ENCODE results near the gene DERL2. TPM values are rescaled to one million over a fixed set of nuclear protein-coding genes. Genes with fewer than 3 reads are reported as not detected.

DERL2 gene
- total and polyA plus RNA-seq, 8 donors, result 5.8 to 65.4 (median 43.7) TPM

DNA sequence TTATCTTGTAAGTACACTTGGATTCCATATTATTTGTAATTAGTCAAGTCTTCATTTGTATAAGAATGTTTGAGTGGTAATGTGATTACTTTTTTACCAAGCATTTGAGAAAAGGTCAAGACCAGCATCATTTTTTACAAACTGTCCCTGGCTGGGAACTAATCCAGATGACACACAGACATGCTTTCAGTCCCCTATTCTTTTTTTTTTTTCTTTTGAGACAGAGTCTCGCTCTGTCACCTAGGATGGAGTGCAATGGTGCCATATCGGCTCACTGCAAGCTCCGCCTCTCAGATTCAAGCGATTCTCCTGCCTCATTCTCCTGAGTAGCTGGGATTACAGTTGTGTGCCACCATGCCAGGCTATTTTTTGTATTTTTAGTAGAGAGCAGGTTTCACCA lies 4.5 kb downstream of the DERL2 start:
- H3K36me3 ChIP-seq, result peaks cover 40 to 84% (median 80%) of the 10 kb centered on the region in 4 donors
- H3K9me3 ChIP-seq, result no peaks in the 10 kb centered on the region
- DNase-seq, result no peak
- 89 to 99% (median 97%) methylated on average over 4 of the region's 4 CpGs for WGBS, 5 donors
- no peaks in the 10 kb centered on the region for H3K27me3 ChIP-seq
- peaks cover 9 to 44% (median 27%) of the 10 kb centered on the region in 4 donors for H3K4me1 ChIP-seq
- TF ChIP-seq POLR2AphosphoS5 (IDR thresholded peaks at IDR 0.05), result no peak
- TF ChIP-seq EP300 (IDR thresholded peaks at IDR 0.05), result no peak
- TF ChIP-seq, protein P1, sequence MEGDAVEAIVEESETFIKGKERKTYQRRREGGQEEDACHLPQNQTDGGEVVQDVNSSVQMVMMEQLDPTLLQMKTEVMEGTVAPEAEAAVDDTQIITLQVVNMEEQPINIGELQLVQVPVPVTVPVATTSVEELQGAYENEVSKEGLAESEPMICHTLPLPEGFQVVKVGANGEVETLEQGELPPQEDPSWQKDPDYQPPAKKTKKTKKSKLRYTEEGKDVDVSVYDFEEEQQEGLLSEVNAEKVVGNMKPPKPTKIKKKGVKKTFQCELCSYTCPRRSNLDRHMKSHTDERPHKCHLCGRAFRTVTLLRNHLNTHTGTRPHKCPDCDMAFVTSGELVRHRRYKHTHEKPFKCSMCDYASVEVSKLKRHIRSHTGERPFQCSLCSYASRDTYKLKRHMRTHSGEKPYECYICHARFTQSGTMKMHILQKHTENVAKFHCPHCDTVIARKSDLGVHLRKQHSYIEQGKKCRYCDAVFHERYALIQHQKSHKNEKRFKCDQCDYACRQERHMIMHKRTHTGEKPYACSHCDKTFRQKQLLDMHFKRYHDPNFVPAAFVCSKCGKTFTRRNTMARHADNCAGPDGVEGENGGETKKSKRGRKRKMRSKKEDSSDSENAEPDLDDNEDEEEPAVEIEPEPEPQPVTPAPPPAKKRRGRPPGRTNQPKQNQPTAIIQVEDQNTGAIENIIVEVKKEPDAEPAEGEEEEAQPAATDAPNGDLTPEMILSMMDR (IDR thresholded peaks at IDR 0.05), result no peak
- no peak for TF ChIP-seq POLR2A (IDR thresholded peaks at IDR 0.05)
- intact Hi-C loops (cut with DNase I; ENCODE audit: low total_unique reads), result no loop called here
- no peak overlapping the region for H3K27ac ChIP-seq
- no peak overlapping the region for H3K4me3 ChIP-seq

DNA sequence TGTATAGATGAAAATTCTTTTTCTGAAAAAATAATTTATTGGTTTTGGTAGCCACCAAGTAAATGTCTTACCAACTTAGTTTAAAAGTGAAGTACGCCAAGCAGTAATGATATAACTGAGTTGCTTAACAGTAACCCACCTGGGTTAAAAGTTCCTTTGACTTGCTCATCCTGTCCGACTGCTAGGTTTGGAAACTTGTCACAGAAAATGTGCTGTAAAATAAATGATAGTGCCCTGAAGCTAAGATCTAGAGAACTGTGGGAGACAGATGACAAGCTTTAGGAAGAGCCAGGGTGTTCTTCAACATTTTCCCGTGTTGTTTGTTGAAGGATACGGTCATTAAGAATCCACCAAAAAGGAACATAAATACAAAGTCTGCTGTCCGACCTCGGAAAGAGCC lies 5.0 kb downstream of the DERL2 start:
- no peaks in the 10 kb centered on the region for H3K9me3 ChIP-seq
- no peak for DNase-seq
- peaks cover 9 to 44% (median 27%) of the 10 kb centered on the region in 4 donors for H3K4me1 ChIP-seq
- H3K4me3 ChIP-seq, result no peak overlapping the region
- TF ChIP-seq, protein P1 (IDR thresholded peaks at IDR 0.05), result no peak
- TF ChIP-seq POLR2AphosphoS5 (IDR thresholded peaks at IDR 0.05), result no peak
- TF ChIP-seq EP300 (IDR thresholded peaks at IDR 0.05), result no peak
- no peak for TF ChIP-seq POLR2A (IDR thresholded peaks at IDR 0.05)
- intact Hi-C loops (cut with DNase I; ENCODE audit: low total_unique reads), result no loop called here
- no peaks in the 10 kb centered on the region for H3K27me3 ChIP-seq
- H3K36me3 ChIP-seq, result peaks cover 40 to 89% (median 85%) of the 10 kb centered on the region in 4 donors
- 78 to 88% (median 85%) methylated on average over 6 of the region's 6 CpGs for WGBS, 5 donors
- H3K27ac ChIP-seq, result no peak overlapping the region

DNA sequence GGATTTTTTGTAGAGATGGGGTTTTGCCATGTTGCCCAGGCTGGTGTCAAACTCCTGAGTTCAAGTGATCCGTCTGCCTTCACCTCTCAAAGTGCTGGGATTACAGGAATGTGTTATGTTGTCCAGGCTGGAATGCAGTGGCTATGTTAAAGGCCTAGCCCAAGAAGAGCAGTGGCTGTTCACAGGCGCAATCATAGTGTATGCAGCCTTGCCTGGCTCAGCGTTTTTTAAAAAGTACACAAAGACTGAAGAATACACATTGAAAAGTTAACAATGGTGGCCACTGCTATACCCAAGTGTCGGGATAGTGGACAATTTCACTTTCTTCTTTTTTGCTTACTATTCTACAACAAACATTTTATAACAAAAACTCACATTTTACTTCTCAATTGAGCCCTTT lies 7.0 kb downstream of the DERL2 start:
- Histone ChIP-seq H3K36me3 (peaks cover 48 to 100% (median 97%) of the 10 kb centered on the region in 4 donors), H3K27me3 (no peaks in the 10 kb centered on the region), H3K4me1 (peaks cover 0 to 27% (median 8%) of the 10 kb centered on the region in 4 donors), H3K9me3 (no peaks in the 10 kb centered on the region), H3K27ac (no peak overlapping the region), H3K4me3 (no peak overlapping the region)
- intact Hi-C loops (cut with DNase I; ENCODE audit: low total_unique reads), result no loop called here
- TF ChIP-seq, protein P1 (IDR thresholded peaks at IDR 0.05), result no peak
- no peak for TF ChIP-seq POLR2AphosphoS5 (IDR thresholded peaks at IDR 0.05)
- TF ChIP-seq POLR2A (IDR thresholded peaks at IDR 0.05), result no peak
- no peak for TF ChIP-seq EP300 (IDR thresholded peaks at IDR 0.05)
- WGBS, 5 donors, result 93 to 100% (median 94%) methylated on average over 4 of the region's 4 CpGs
- DNase-seq, result no peak

DNA sequence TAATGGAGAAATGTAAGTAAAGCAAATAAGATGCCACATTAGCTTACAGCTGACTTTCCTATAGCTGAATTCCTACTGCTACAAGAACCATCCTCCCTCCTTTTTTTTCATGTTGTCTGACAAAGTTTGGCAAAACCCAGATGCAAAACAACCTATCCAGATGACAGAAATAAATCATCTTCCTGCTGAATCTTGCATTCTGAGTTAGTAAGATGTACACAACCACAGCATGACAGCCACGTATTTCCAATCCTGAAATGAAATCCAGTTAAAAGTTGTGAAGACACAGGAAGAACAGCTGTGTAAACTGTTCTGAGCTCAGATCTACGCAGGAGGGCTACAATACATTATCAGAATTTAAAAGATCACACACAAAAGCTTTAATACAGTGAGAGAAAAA lies 12.1 kb downstream of the DERL2 start:
- no peak overlapping the region for H3K4me3 ChIP-seq
- no peak for DNase-seq
- peaks cover 31 to 77% (median 73%) of the 10 kb centered on the region in 4 donors for H3K36me3 ChIP-seq
- TF ChIP-seq POLR2A (IDR thresholded peaks at IDR 0.05), result no peak
- no peak for TF ChIP-seq POLR2AphosphoS5 (IDR thresholded peaks at IDR 0.05)
- TF ChIP-seq EP300 (IDR thresholded peaks at IDR 0.05), result no peak
- TF ChIP-seq, protein P1 (IDR thresholded peaks at IDR 0.05), result no peak
- intact Hi-C loops (cut with DNase I; ENCODE audit: low total_unique reads), result no loop called here
- 90 to 97% (median 94%) methylated on average over 2 of the region's 2 CpGs for WGBS, 5 donors
- H3K27ac ChIP-seq, result no peak overlapping the region
- no peaks in the 10 kb centered on the region for H3K27me3 ChIP-seq
- H3K4me1 ChIP-seq, result peaks cover 0 to 8% (median 6%) of the 10 kb centered on the region in 4 donors
- H3K9me3 ChIP-seq, result no peaks in the 10 kb centered on the region
